Glomerular visceral epithelial cell (primary cell): ENCODE results near the gene TRAF1.
"Not testable (repeated sequence)": the region's sequence is repeated elsewhere in the genome, so short reads cannot be mapped to it uniquely, and the experiment has no call there.

Source experiments
- DNase-seq: peaks from one replicate; pipeline ENCODE4 v3.0.0-alpha.2; 2016; ENCODE audit errors: extremely low spot score

The TRAF1 gene

GRCh38 chr9:120926397-120926928 is at the start of gene TRAF1:
Gene TRAF1, minus strand, starts transcription at chr9:120926796. Its CDS starts 721 bp downstream, at chr9:120926075.
- DNase-seq, result peak; percentile 55

GRCh38 chr9:120974921-120975320 is 48.3 kb upstream of the TRAF1 start:
- no peak for DNase-seq

- no peak for DNase-seq
Measured at GRCh38 chr9:120974181-120974580, 47.6 kb upstream of the TRAF1 start.

GRCh38 chr9:120971938-120972337 is 45.3 kb upstream of the TRAF1 start:
- no peak for DNase-seq

GRCh38 chr9:120971471-120971870 is 44.9 kb upstream of the TRAF1 start:
- not testable (repeated sequence) for DNase-seq

GRCh38 chr9:120970244-120970643 is 43.6 kb upstream of the TRAF1 start:
- no peak for DNase-seq

- no peak for DNase-seq
Measured at GRCh38 chr9:120966013-120966369, 39.4 kb upstream of the TRAF1 start.

GRCh38 chr9:120965344-120966012 is 38.9 kb upstream of the TRAF1 start:
- DNase-seq, result no peak

- DNase-seq, result no peak
Measured at GRCh38 chr9:120961936-120962335, 35.3 kb upstream of the TRAF1 start.

GRCh38 chr9:120960001-120960400 is 33.4 kb upstream of the TRAF1 start:
- no peak for DNase-seq

GRCh38 chr9:120956862-120957261 is 30.3 kb upstream of the TRAF1 start:
- DNase-seq, result no peak

GRCh38 chr9:120951960-120952618 is 25.5 kb upstream of the TRAF1 start:
- no peak for DNase-seq

- DNase-seq, result peak; percentile 35
Measured at GRCh38 chr9:120950421-120951388, 24.1 kb upstream of the TRAF1 start.

GRCh38 chr9:120949290-120949689 is 22.7 kb upstream of the TRAF1 start:
- no peak for DNase-seq

- no peak for DNase-seq
Measured at GRCh38 chr9:120948824-120949223, 22.2 kb upstream of the TRAF1 start.

GRCh38 chr9:120947222-120947621 is 20.6 kb upstream of the TRAF1 start:
- DNase-seq, result no peak

GRCh38 chr9:120946259-120946658 is 19.7 kb upstream of the TRAF1 start:
- no peak for DNase-seq

GRCh38 chr9:120944948-120945347 is 18.4 kb upstream of the TRAF1 start:
- no peak for DNase-seq

- DNase-seq, result no peak
Measured at GRCh38 chr9:120944434-120944843, 17.8 kb upstream of the TRAF1 start.

GRCh38 chr9:120942186-120943001 is 15.8 kb upstream of the TRAF1 start:
- no peak for DNase-seq

GRCh38 chr9:120941046-120941770 is 14.6 kb upstream of the TRAF1 start:
- no peak for DNase-seq
